Measurements from ENCODE around the gene WDPCP.
"Not testable (repeated sequence)": the region's sequence is repeated elsewhere in the genome, so short reads cannot be mapped to it uniquely, and the experiment has no call there.

The WDPCP gene

GRCh38 chr2:63081404-63081803 is 506.9 kb downstream of the WDPCP start:
- no peak for DNase-seq

- no peak for DNase-seq
These were observed 509.2 kb downstream of the WDPCP start for GRCh38 chr2:63078852-63079606.

GRCh38 chr2:63074399-63074798 is 513.9 kb downstream of the WDPCP start:
- not testable (repeated sequence) for DNase-seq

- no peak for DNase-seq
These were observed 514.3 kb downstream of the WDPCP start for GRCh38 chr2:63073994-63074393.

DNA sequence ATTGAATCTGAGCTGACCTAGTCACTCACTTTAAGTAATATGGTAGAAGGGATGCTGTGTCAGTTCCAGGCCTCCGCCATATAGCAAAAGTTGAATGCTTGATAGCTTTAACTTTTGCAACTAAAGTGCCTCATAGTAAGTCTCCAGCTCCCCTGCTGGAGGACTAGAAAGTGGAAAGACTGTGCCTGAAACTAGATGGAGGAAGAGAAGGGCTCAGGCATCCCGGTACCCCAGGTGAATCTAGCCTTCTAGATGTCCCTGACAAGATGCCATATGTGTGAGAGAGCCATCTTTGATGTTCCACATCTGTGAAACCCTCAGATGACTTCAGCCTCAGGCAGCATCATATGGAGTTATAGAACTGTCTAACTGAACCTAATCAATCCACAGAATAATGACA is 516.6 kb downstream of the WDPCP start:
- no peak for DNase-seq

All from COR-L47 (cell line).